ENCODE measurements around the gene NT5C3B. TPM values are rescaled to one million over a fixed set of nuclear protein-coding genes. Genes with fewer than 3 reads are reported as not detected.

Gene NT5C3B
- polyA plus RNA-seq, 1 donor (not counting 4 experiments of a cell fraction or from before 2014, with no cell fraction given), result 109 TPM

DNA sequence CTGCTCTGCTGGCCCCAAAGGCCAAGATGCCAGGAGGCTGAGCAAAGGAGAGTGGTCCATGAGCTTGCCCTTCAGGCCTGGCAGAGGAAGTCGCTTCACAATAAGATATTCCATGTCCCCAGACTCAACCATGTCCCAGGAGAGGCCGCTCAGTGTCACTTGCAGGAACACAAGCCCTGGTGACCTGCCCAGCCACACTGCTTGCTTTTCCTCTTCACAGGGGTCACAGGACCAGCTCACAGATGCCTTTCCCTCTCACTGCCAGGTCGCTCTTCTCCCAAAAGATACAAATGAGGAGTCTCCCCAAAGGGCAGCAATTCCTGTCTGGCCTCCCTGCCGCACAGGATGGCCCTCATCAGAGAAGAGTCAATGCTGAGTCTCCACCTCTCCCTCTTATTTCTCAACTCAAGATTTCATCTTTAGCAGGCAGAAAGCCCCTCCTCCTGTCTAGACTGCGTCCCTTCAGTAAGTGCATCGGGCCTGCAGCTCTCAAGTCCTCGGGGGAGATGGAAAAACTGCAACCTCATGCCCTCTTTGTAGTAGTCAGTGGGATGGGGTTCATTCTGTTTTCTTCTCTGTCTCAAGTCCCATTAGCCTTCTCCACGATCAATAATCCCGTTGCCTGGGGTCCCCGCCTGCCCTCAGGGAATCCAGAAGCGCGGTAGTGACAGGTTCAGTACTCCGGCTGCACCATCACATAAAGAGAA, 54.5 kb downstream of the NT5C3B start:
- H3K36me3 ChIP-seq (ENCODE audit: control insufficient read depth in 2 of 2, extremely low read depth in 1 of 2, insufficient read depth in 2 of 2, low read length in 2 of 2), result peaks cover 18 to 29% of the 10 kb centered on the region in 2 experiments

DNA sequence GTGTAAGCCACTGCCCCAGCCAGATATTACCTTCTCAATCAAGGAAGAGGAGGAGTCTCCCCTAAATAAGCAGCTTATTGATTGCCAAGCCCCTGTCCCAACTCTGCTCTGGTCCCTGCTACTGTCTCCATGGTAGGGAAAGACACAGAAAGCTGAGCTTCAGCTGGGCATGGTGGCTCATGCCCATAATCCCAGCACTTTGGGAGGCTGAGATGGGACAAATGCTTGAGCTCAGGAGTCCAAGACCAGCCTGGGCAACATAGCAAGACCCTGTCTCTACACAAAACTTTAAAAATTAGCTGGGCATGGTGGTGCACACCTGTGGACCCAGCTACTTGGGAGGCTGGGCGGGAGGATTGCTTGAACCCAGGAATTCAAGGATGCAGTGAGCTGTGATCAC, 56.1 kb downstream of the NT5C3B start:
- DNase-seq (ENCODE audit: low read depth, low spot score), result no peak
- H3K4me3 ChIP-seq (ENCODE audit: control insufficient read depth in 2 of 3, extremely low read depth in 1 of 3, insufficient read depth in 2 of 3, low read depth in 1 of 3, low read length in 3 of 3), result no peak overlapping the region
- TF ChIP-seq, protein P1, sequence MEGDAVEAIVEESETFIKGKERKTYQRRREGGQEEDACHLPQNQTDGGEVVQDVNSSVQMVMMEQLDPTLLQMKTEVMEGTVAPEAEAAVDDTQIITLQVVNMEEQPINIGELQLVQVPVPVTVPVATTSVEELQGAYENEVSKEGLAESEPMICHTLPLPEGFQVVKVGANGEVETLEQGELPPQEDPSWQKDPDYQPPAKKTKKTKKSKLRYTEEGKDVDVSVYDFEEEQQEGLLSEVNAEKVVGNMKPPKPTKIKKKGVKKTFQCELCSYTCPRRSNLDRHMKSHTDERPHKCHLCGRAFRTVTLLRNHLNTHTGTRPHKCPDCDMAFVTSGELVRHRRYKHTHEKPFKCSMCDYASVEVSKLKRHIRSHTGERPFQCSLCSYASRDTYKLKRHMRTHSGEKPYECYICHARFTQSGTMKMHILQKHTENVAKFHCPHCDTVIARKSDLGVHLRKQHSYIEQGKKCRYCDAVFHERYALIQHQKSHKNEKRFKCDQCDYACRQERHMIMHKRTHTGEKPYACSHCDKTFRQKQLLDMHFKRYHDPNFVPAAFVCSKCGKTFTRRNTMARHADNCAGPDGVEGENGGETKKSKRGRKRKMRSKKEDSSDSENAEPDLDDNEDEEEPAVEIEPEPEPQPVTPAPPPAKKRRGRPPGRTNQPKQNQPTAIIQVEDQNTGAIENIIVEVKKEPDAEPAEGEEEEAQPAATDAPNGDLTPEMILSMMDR (optimal IDR thresholded peaks at IDR 0.05 in 1 of 3, IDR thresholded peaks at IDR 0.05 in 1 of 3, conservative IDR thresholded peaks at IDR 0.05 in 1 of 3; ENCODE audit: extremely low read depth in 1 of 3, insufficient read depth in 2 of 3, low read length in 3 of 3), result no peak
- TF ChIP-seq EZH2 (IDR thresholded peaks at IDR 0.05; ENCODE audit: low read length), result no peak
- H4K20me1 ChIP-seq (ENCODE audit: control insufficient read depth, extremely low read depth, insufficient read depth, low read length), result peaks cover 34% of the 10 kb centered on the region
- peaks cover 7% of the 10 kb centered on the region for H3K9me1 ChIP-seq (ENCODE audit: control insufficient read depth, extremely low read depth, insufficient read depth, low read length)
- no peak for FAIRE-seq
- dilution Hi-C loops (cut with MboI; ENCODE audit: extremely low pct_ligation_motif_present, low sequenced_read_pairs), result no loop called here
- no peak overlapping the region for H3K27ac ChIP-seq (ENCODE audit: control insufficient read depth, insufficient read depth, low read length)
- H3K9me3 ChIP-seq (ENCODE audit: control insufficient read depth, low read depth, low read length), result no peaks in the 10 kb centered on the region
- peaks cover 92% of the 10 kb centered on the region for H3K79me2 ChIP-seq (ENCODE audit: control insufficient read depth, insufficient read depth, low read length)
- H3K4me2 ChIP-seq (ENCODE audit: control insufficient read depth, extremely low read depth, insufficient read depth, low read depth, low read length), result no peak overlapping the region
- H3K4me1 ChIP-seq (ENCODE audit: control insufficient read depth, extremely low read depth, insufficient read depth, low read length), result peaks cover 68% of the 10 kb centered on the region
- peaks cover 20 to 43% of the 10 kb centered on the region in 2 experiments for H3K36me3 ChIP-seq (ENCODE audit: control insufficient read depth in 2 of 2, extremely low read depth in 1 of 2, insufficient read depth in 2 of 2, low read length in 2 of 2)
- H3K27me3 ChIP-seq (ENCODE audit: control insufficient read depth, extremely low read depth, insufficient read depth, low read length), result no peaks in the 10 kb centered on the region
- H3K9ac ChIP-seq (ENCODE audit: control insufficient read depth, extremely low read depth, insufficient read depth, low read length), result no peak overlapping the region
- no peak overlapping the region for H2AFZ ChIP-seq (ENCODE audit: control insufficient read depth, low read length)

More for the DNA sequence above, 54.5 kb downstream of the NT5C3B start:
- no peaks in the 10 kb centered on the region for H3K9me3 ChIP-seq (ENCODE audit: control insufficient read depth, low read depth, low read length)
- DNase-seq (ENCODE audit: low read depth, low spot score) (no peak), FAIRE-seq (no peak)
- no peak overlapping the region for H2AFZ ChIP-seq (ENCODE audit: control insufficient read depth, low read length)
- H3K4me1 ChIP-seq (ENCODE audit: control insufficient read depth, extremely low read depth, insufficient read depth, low read length), result peaks cover 53% of the 10 kb centered on the region
- dilution Hi-C loops (cut with MboI; ENCODE audit: extremely low pct_ligation_motif_present, low sequenced_read_pairs), result no loop called here
- H3K4me3 ChIP-seq (ENCODE audit: control insufficient read depth in 2 of 3, extremely low read depth in 1 of 3, insufficient read depth in 2 of 3, low read depth in 1 of 3, low read length in 3 of 3), result peak overlapping the region in 1 of 3 experiments; percentile 60
- TF ChIP-seq EZH2 (IDR thresholded peaks at IDR 0.05; ENCODE audit: low read length), result no peak
- TF ChIP-seq, protein P1 (optimal IDR thresholded peaks at IDR 0.05 in 1 of 3, IDR thresholded peaks at IDR 0.05 in 1 of 3, conservative IDR thresholded peaks at IDR 0.05 in 1 of 3; ENCODE audit: extremely low read depth in 1 of 3, insufficient read depth in 2 of 3, low read length in 3 of 3), result no peak
- H4K20me1 ChIP-seq (ENCODE audit: control insufficient read depth, extremely low read depth, insufficient read depth, low read length), result peaks cover 30% of the 10 kb centered on the region
- peak overlapping the region; percentile 90 for H3K9ac ChIP-seq (ENCODE audit: control insufficient read depth, extremely low read depth, insufficient read depth, low read length)
- H3K9me1 ChIP-seq (ENCODE audit: control insufficient read depth, extremely low read depth, insufficient read depth, low read length), result peaks cover 7% of the 10 kb centered on the region
- peak overlapping the region; percentile 41 for H3K27ac ChIP-seq (ENCODE audit: control insufficient read depth, insufficient read depth, low read length)
- peak overlapping the region; percentile 100 for H3K4me2 ChIP-seq (ENCODE audit: control insufficient read depth, extremely low read depth, insufficient read depth, low read depth, low read length)
- peaks cover 84% of the 10 kb centered on the region for H3K79me2 ChIP-seq (ENCODE audit: control insufficient read depth, insufficient read depth, low read length)
- H3K27me3 ChIP-seq (ENCODE audit: control insufficient read depth, extremely low read depth, insufficient read depth, low read length), result no peaks in the 10 kb centered on the region
